Cardiac muscle cell (in vitro differentiated cells and primary cell): ENCODE measurements around the gene STXBP5. TPM values are rescaled to one million over a fixed set of nuclear protein-coding genes. Genes with fewer than 3 reads are reported as not detected.

Experiments
- DNase-seq, 2 donors: peaks; one replicate each; pipeline versions ENCODE4 v3.0.0 to v3.0.0-alpha.2; 2010 to 2017; ENCODE audit warnings: low read depth in 1 of 2, low spot score in 1 of 2
- H3K27ac ChIP-seq: fragments of 200-600 bp; sonication (generic); 2 replicates; pipeline ENCODE4 v1.5.1; 2016
- H3K27me3 ChIP-seq: fragments of 200-600 bp; sonication (generic); 2 replicates; pipeline ENCODE4 v1.6.0; 2016; ENCODE audit warnings: control low read depth
- H3K36me3 ChIP-seq: fragments of 200-600 bp; sonication (generic); 2 replicates; pipeline ENCODE4 v1.5.1; 2016; ENCODE audit warnings: control low read depth
- H3K4me1 ChIP-seq: fragments of 200-600 bp; sonication (generic); 2 replicates; pipeline ENCODE4 v1.8.1; 2017; ENCODE audit warnings: low read depth, mild to moderate bottlenecking, mixed run types
- H3K4me3 ChIP-seq: fragments of 200-600 bp; sonication (generic); 2 replicates; pipeline ENCODE4 v1.5.1; 2016; ENCODE audit warnings: mild to moderate bottlenecking
- H3K9me3 ChIP-seq: fragments of 200-600 bp; sonication (generic); 2 replicates; pipeline ENCODE4 v1.5.1; 2017; ENCODE audit warnings: low read depth, mild to moderate bottlenecking, control low read depth
- CTCF ChIP-seq: IDR thresholded peaks from 2 replicates; pipeline ENCODE4 v1.5.1; 2012; ENCODE audit warnings: low read depth, mild to moderate bottlenecking, low read length
- polyA plus RNA-seq: library from polyadenylated mRNA; unstranded; fragments of >200 nt; fragmentation: Nextera tagmentation; extraction: Ambion mirVana; gene quantifications from 2 replicates; pipeline ENCODE4 v1.2.1, GENCODE V29; 2016
- total RNA-seq: library from RNA; depleted of rRNA; stranded (reverse); fragments of >200 nt; gene quantifications from 2 replicates; pipeline ENCODE4 v1.2.3, GENCODE V29; 2016

STXBP5 gene
- total and polyA plus RNA-seq, 2 experiments from 2014 or later: 2.9 to 5.3 TPM

- Histone ChIP-seq H3K27ac (no peak overlapping the region), H3K4me1 (no peaks in the 10 kb centered on the region), H3K36me3 (no peaks in the 10 kb centered on the region), H3K9me3 (no peaks in the 10 kb centered on the region), H3K27me3 (peaks cover 4% of the 10 kb centered on the region), H3K4me3 (no peak overlapping the region)
- DNase-seq: no peak
- TF ChIP-seq CTCF: no peak
Measured at GRCh38 chr6:147192278-147192911, 11.8 kb upstream of the STXBP5 start.

GRCh38 chr6:147194652-147195411, 9.4 kb upstream of the STXBP5 start:
- no peak for TF ChIP-seq CTCF
- Histone ChIP-seq H3K4me1 (no peaks in the 10 kb centered on the region), H3K9me3 (no peaks in the 10 kb centered on the region), H3K27ac (no peak overlapping the region), H3K4me3 (no peak overlapping the region), H3K27me3 (peaks cover 4% of the 10 kb centered on the region), H3K36me3 (no peaks in the 10 kb centered on the region)
- DNase-seq: no peak

- H3K9me3 ChIP-seq: no peaks in the 10 kb centered on the region
- DNase-seq: no peak
- no peak overlapping the region for H3K4me3 ChIP-seq
- peaks cover 2% of the 10 kb centered on the region for H3K27me3 ChIP-seq
- H3K36me3 ChIP-seq: no peaks in the 10 kb centered on the region
- no peaks in the 10 kb centered on the region for H3K4me1 ChIP-seq
- H3K27ac ChIP-seq: no peak overlapping the region
- TF ChIP-seq CTCF: no peak
Measured at GRCh38 chr6:147195510-147195909, 8.7 kb upstream of the STXBP5 start.

GRCh38 chr6:147195987-147196386, 8.2 kb upstream of the STXBP5 start:
- no peaks in the 10 kb centered on the region for H3K36me3 ChIP-seq
- no peak for DNase-seq
- no peaks in the 10 kb centered on the region for H3K27me3 ChIP-seq
- no peaks in the 10 kb centered on the region for H3K4me1 ChIP-seq
- H3K4me3 ChIP-seq: no peak overlapping the region
- no peaks in the 10 kb centered on the region for H3K9me3 ChIP-seq
- no peak for TF ChIP-seq CTCF
- H3K27ac ChIP-seq: no peak overlapping the region

GRCh38 chr6:147200711-147201110, 3.5 kb upstream of the STXBP5 start:
- H3K36me3 ChIP-seq: no peaks in the 10 kb centered on the region
- H3K4me1 ChIP-seq: peaks cover 3% of the 10 kb centered on the region
- no peak for DNase-seq
- no peak overlapping the region for H3K4me3 ChIP-seq
- H3K27me3 ChIP-seq: no peaks in the 10 kb centered on the region
- no peak for TF ChIP-seq CTCF
- H3K27ac ChIP-seq: no peak overlapping the region
- H3K9me3 ChIP-seq: no peaks in the 10 kb centered on the region
